ACC112 (cell line): ENCODE measurements around the gene EPC2.
"Not testable (repeated sequence)": the region's sequence is repeated elsewhere in the genome, so short reads cannot be mapped to it uniquely, and the experiment has no call there.

Experiments used
- H2AFZ ChIP-seq: fragments of 200-600 bp; sonication (generic); one replicate; pipeline ENCODE4 v1.6.0; 2017; ENCODE audit warnings: antibody characterized with exemption, low read length; ENCODE audit not compliant: unreplicated experiment
- H3K27ac ChIP-seq: fragments of 200-600 bp; sonication (generic); 2 replicates; pipeline ENCODE4 v1.5.1; 2014; ENCODE audit warnings: low read depth, mild to moderate bottlenecking, antibody characterized with exemption, low read length, moderate library complexity
- H3K27me3 ChIP-seq: fragments of 200-600 bp; sonication (generic); 2 replicates; pipeline ENCODE4 v1.6.1; 2014; ENCODE audit warnings: mild to moderate bottlenecking, antibody characterized with exemption, low read length, moderate library complexity, mixed read lengths; ENCODE audit not compliant: insufficient read depth
- H3K36me3 ChIP-seq: fragments of 200-600 bp; sonication (generic); 2 replicates; pipeline ENCODE4 v1.6.1; 2016; ENCODE audit warnings: mild to moderate bottlenecking, antibody characterized with exemption, low read length, moderate library complexity, mixed read lengths; ENCODE audit not compliant: insufficient read depth
- H3K4me1 ChIP-seq: fragments of 200-600 bp; sonication (generic); one replicate; pipeline ENCODE4 v1.6.1; 2016; ENCODE audit warnings: low read length, mixed read lengths; ENCODE audit not compliant: insufficient read depth, unreplicated experiment, control insufficient read depth
- H3K4me3 ChIP-seq: fragments of 200-600 bp; sonication (generic); 2 replicates; pipeline ENCODE4 v1.5.1; 2014; ENCODE audit warnings: mild to moderate bottlenecking, low read depth, low read length
- H3K79me2 ChIP-seq: fragments of 200-600 bp; sonication (generic); one replicate; pipeline ENCODE4 v1.6.0; 2016; ENCODE audit warnings: low read length; ENCODE audit not compliant: control insufficient read depth, unreplicated experiment, insufficient read depth

EPC2 gene

DNA sequence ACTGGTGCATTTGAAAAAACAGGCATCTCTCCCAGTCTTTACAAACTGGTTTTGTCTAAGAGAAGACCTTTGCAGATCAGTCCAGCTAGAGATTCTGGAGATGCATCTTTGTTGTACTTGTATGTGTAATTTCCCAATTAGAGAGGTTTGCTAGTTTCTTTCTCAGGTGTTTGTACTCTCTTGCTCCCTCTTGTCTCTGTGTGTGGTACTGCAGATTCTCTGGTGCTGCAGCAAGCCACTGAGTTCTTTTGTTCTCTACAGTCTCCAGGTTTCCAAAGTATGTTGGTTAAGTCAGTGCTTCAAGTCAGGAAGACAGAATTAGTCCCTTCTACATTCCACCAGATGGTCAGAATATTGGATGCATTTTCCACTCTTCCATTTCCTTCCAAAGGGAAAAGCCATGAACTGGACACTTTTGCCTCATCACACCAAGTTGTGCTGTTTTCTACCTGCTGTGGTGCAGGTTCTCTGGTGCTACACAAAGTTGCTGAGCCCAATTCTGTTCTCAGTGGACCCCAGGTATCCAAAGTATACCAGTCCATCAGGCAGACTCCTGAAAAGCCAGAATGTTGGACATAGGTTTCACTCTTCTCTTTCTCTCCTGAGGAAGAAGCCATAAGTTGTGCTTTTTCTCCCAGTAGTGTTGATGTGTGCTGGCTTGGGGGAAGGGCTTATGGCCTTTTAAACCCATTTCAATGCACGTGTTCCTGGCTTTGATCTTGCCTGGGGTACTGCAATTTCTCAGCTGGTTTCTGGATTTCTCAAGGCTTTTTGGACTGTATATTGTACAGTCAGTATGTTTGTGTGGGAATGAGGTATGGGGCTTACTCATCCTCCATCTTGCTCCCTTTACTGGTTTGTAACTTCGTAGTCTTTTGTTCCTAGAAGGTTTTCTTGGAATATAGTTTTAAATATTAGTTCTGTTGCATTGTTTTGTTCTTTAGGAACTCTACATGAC, 29.8 kb downstream of the EPC2 start:
- H3K79me2 ChIP-seq, result peaks cover 84% of the 10 kb centered on the region

GRCh38 chr2:148675708-148676107, 31.2 kb downstream of the EPC2 start:
- Histone ChIP-seq H3K27ac (no peak overlapping the region), H3K79me2 (peaks cover 84% of the 10 kb centered on the region), H3K27me3 (no peaks in the 10 kb centered on the region), H3K4me3 (no peak overlapping the region), H3K36me3 (no peaks in the 10 kb centered on the region), H2AFZ (no peak overlapping the region), H3K4me1 (peaks cover 17% of the 10 kb centered on the region)

More for the DNA sequence above, 29.8 kb downstream of the EPC2 start:
- Histone ChIP-seq H2AFZ (no peak overlapping the region), H3K4me3 (no peak overlapping the region), H3K27me3 (no peaks in the 10 kb centered on the region), H3K27ac (no peak overlapping the region), H3K36me3 (no peaks in the 10 kb centered on the region), H3K4me1 (peaks cover 15% of the 10 kb centered on the region)

- H3K4me3 ChIP-seq, H3K36me3 ChIP-seq, H3K27me3 ChIP-seq, H3K27ac ChIP-seq, H2AFZ ChIP-seq: not testable (repeated sequence)
- Histone ChIP-seq H3K79me2 (peaks cover 77% of the 10 kb centered on the region), H3K4me1 (peaks cover 16% of the 10 kb centered on the region)
Observed at GRCh38 chr2:148678302-148679179, 34.0 kb downstream of the EPC2 start.

- Histone ChIP-seq H3K27me3 (no peaks in the 10 kb centered on the region), H3K4me3 (no peak overlapping the region), H3K79me2 (peaks cover 74% of the 10 kb centered on the region), H3K36me3 (no peaks in the 10 kb centered on the region), H2AFZ (no peak overlapping the region), H3K27ac (no peak overlapping the region), H3K4me1 (peaks cover 13% of the 10 kb centered on the region)
Observed at GRCh38 chr2:148680462-148680861, 35.9 kb downstream of the EPC2 start.

DNA sequence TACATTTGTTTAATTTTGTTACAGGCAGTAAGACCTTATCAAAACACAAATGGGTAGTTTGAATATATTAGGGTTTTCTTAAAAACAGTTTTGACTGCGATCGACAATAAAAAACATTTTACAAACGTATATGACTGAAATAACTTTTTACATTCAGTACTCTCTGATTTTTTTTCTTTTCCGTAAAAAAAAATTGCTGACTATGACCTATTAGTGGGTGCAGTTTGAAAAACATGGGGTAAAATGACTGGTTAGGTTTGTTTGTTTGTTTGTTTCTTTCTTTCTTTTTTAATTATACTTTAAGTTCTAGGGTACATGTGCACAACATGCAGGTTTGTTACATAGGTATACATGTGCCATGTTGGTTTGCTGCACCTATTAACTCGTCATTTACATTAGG, 36.9 kb downstream of the EPC2 start:
- peaks cover 6% of the 10 kb centered on the region for H3K4me1 ChIP-seq
- H3K36me3 ChIP-seq, result no peaks in the 10 kb centered on the region
- H3K4me3 ChIP-seq, result no peak overlapping the region
- no peak overlapping the region for H3K27ac ChIP-seq
- H3K79me2 ChIP-seq, result peaks cover 74% of the 10 kb centered on the region
- H2AFZ ChIP-seq, result no peak overlapping the region
- H3K27me3 ChIP-seq, result no peaks in the 10 kb centered on the region

GRCh38 chr2:148681862-148682261, 37.3 kb downstream of the EPC2 start:
- peaks cover 74% of the 10 kb centered on the region for H3K79me2 ChIP-seq
- H3K4me3 ChIP-seq, H3K4me1 ChIP-seq, H2AFZ ChIP-seq, H3K36me3 ChIP-seq, H3K27ac ChIP-seq, H3K27me3 ChIP-seq: not testable (repeated sequence)

GRCh38 chr2:148684507-148684906, 40.0 kb downstream of the EPC2 start:
- Histone ChIP-seq H3K4me1 (peaks cover 6% of the 10 kb centered on the region), H3K27ac (no peak overlapping the region), H3K36me3 (no peaks in the 10 kb centered on the region), H3K79me2 (peaks cover 87% of the 10 kb centered on the region), H2AFZ (no peak overlapping the region), H3K4me3 (no peak overlapping the region), H3K27me3 (no peaks in the 10 kb centered on the region)

GRCh38 chr2:148687543-148687942, 43.0 kb downstream of the EPC2 start:
- Histone ChIP-seq H3K4me1 (no peaks in the 10 kb centered on the region), H3K27me3 (no peaks in the 10 kb centered on the region)

DNA sequence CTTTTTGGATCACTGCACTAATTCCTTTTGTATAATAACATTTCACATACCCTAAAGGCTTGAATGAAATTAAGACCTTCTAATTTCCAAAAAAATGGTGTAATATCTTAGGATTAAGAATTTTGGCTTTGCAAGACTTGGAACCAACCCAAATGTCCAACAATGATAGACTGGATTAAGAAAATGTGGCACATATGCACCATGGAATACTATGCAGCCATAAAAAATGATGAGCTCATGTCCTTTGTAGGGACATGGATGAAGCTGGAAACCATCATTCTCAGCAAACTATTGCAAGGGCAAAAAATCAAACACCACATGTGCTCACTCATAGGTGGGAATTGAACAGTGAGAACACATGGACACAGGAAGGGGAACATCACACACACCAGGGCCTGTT, 43.5 kb downstream of the EPC2 start:
- not testable (repeated sequence) for H3K4me3 ChIP-seq, H3K4me1 ChIP-seq, H2AFZ ChIP-seq, H3K27me3 ChIP-seq, H3K27ac ChIP-seq
- Histone ChIP-seq H3K79me2 (peaks cover 59% of the 10 kb centered on the region), H3K36me3 (peaks cover 13% of the 10 kb centered on the region)

More at GRCh38 chr2:148687543-148687942, 43.0 kb downstream of the EPC2 start:
- H3K79me2 ChIP-seq, result peaks cover 63% of the 10 kb centered on the region
- no peak overlapping the region for H3K27ac ChIP-seq
- H2AFZ ChIP-seq, result no peak overlapping the region
- H3K36me3 ChIP-seq, result peaks cover 13% of the 10 kb centered on the region
- H3K4me3 ChIP-seq, result no peak overlapping the region

DNA sequence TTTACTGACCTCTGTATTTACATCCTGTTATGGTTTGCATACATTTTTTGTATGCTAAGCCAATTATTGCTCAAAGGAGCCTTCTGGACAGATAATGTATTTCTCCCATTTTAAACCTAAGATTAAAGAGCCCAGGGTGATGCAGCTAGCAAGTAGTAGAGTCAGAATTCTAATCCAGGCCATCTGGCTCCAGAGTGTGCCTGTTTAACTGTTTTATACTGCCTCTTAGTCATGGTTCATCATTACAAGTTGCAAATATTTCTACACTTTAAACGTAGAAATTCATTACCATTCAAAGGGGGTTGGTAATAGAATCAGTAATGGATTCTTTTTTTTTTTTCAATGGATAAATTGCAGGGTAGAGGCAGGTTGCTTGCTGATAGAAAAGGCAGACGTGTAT, 52.4 kb downstream of the EPC2 start:
- Histone ChIP-seq H3K4me3 (no peak overlapping the region), H2AFZ (no peak overlapping the region), H3K27me3 (no peaks in the 10 kb centered on the region), H3K79me2 (peaks cover 17% of the 10 kb centered on the region), H3K36me3 (peaks cover 53% of the 10 kb centered on the region), H3K27ac (no peak overlapping the region), H3K4me1 (peaks cover under 1% of the 10 kb centered on the region)
